22Rv1 (cell line): ENCODE data around the gene P2RX1.

Experiments used
- ZFX ChIP-seq: fragments of 450-650 bp; IDR thresholded peaks from 2 replicates; pipeline ENCODE4 v1.6.1; 2017; ENCODE audit warnings: antibody characterized with exemption, borderline replicate concordance
- TF ChIP-seq, protein P1 (sequence below): fragments of 450-650 bp; IDR thresholded peaks from 2 replicates; pipeline ENCODE4 v1.5.1; 2017; ENCODE audit warnings: mild to moderate bottlenecking

DNA sequence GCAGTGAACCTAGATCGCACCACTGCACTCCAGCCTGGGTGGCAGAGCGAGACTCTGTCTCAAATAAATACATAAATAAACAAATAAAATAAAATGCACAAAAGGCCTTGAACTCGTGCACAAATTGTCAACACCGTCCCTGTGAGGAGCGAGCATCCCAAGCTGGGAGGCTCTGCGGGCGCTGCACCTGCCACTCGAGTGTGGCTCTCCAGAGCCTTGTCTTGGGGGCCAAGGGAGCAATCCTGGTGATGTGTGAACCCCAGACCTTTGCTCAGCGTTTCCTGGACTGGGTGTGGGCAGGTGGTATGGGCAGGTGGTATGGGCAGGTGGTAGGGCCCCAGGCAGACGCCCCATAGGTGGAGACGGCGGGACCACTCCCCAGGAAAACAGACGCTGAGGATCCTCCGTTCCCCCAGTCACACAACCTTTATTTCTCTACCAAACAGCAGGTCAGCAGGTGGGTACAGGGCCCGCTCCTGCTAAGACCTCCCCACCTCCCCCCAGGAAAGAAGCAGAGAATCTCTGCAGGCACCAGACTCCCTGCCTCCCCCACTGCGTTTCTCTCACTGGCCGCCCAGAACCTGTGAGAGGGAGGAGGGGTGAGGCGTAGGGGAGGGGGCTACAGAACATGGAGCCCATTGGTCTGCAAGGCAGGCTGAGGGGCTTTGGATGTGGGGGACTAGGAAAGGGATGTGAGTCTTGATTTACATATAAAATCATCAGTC lies 7.4 kb upstream of the P2RX1 start:
- TF ChIP-seq, protein P1, sequence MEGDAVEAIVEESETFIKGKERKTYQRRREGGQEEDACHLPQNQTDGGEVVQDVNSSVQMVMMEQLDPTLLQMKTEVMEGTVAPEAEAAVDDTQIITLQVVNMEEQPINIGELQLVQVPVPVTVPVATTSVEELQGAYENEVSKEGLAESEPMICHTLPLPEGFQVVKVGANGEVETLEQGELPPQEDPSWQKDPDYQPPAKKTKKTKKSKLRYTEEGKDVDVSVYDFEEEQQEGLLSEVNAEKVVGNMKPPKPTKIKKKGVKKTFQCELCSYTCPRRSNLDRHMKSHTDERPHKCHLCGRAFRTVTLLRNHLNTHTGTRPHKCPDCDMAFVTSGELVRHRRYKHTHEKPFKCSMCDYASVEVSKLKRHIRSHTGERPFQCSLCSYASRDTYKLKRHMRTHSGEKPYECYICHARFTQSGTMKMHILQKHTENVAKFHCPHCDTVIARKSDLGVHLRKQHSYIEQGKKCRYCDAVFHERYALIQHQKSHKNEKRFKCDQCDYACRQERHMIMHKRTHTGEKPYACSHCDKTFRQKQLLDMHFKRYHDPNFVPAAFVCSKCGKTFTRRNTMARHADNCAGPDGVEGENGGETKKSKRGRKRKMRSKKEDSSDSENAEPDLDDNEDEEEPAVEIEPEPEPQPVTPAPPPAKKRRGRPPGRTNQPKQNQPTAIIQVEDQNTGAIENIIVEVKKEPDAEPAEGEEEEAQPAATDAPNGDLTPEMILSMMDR, result no peak
- TF ChIP-seq ZFX, result no peak
